GM21529 (cell line): ENCODE measurements around the gene MPI.
A peak's percentile ranks its signal among the peaks of the same experiment; 100 is the strongest.
"Not testable (repeated sequence)": the region's sequence is repeated elsewhere in the genome, so short reads cannot be mapped to it uniquely, and the experiment has no call there.

Source experiments
- ATAC-seq: cut with Tn5 transposase; IDR thresholded peaks from one replicate; pipeline ENCODE4 v1.9.1; 2021; ENCODE audit not compliant: unreplicated experiment

MPI gene

GRCh38 chr15:74890665-74890960 lies 771 bp downstream of the MPI start:
- no peak for ATAC-seq

- ATAC-seq = no peak
These were observed 1.6 kb downstream of the MPI start for GRCh38 chr15:74891469-74891868.

DNA sequence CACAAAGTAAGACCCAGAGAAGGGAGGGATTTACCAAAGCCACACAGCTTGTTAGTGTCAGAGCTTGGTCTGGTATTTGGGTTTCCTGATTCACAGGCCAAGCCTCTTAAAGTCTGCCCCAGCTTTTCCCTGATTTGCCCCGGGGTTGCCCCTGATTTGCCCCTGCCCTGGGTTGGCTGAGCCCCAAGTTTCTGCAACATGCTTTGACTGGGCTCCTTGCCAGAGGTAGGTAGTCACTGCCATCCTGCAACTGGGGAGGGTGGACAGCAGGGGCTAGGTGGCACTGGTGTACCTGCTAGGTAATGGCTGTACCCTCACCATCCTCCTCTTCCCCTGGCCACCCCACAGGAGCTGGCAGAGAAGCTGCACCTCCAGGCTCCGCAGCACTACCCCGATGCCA lies 2.5 kb downstream of the MPI start:
- no peak for ATAC-seq

DNA sequence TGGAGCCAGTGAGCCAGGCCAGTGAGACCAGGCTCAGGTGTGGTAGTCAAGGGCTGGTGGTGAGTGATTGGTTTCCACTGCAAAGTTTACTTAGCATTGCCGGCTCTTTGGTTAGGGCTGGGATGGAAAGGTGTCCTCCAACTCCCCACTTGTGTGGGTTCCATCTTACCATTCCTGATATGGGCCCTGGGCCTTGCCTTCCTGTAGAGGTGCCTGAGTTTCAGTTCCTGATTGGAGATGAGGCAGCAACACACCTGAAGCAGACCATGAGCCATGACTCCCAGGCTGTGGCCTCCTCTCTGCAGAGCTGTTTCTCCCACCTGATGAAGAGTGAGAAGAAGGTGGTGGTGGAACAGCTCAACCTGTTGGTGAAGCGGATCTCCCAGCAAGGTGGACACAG lies 3.1 kb downstream of the MPI start:
- ATAC-seq = no peak

GRCh38 chr15:74893627-74894026 lies 3.8 kb downstream of the MPI start:
- no peak for ATAC-seq

GRCh38 chr15:74894383-74894782 lies 4.5 kb downstream of the MPI start:
- not testable (repeated sequence) for ATAC-seq

DNA sequence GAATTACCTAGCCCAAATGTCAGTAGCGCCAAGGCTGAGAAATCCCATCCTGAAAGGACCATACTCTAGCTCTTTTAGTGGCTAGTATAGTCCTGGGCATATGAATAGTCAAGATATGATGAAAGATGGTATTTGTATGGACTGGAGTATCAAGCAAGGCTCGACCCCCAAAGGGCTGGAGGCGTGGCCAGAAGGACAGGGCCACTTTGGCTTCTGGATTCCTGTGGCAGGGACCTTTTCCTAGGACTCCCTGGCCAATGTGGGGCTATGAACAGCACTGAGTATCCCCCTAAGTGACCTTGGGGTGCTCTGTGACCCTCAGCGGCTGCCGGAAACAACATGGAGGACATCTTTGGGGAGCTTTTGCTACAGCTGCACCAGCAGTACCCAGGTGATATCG lies 6.0 kb downstream of the MPI start:
- no peak for ATAC-seq

DNA sequence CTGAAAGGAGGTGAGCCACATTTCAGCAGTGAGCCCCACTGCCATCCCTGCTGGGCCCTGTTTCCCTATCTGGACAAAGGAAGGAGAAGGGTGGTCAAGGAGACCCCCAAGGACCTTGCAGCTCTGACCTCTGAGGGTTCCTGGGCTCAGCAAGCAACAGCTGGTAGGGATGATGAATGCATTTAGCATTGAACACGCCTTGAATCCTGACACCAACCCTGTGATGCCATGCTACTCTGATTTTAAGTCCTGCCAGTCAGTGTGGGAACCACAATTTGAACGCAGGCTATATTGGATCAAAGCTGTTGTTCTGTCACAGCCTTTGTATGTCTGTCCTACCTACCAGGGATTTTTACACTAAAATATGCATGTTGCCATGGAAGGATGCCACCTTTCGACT lies 6.5 kb downstream of the MPI start:
- no peak for ATAC-seq

- ATAC-seq = no peak
These were observed 7.5 kb downstream of the MPI start for GRCh38 chr15:74897300-74897701.

DNA sequence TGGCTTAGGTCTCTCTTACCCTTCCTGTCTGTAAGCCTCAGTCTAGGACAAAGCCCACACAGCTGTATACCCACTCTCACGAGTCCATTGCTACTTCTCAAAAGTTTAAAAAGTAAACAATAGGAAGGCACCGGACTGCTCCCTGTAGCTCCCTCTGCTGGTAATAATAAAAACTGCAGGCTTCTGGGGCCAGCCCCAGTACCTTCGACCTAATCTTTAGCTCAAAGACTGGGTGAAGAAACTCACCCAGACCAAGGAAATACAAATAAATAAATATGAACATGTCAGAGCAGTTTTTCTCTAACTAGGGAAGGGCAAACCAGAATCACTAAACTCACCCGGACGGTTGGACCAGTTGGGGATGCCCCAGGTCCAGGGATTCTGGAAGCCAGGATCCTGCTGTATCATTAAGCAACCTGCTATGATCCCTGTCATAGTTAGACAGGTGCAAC lies 11.8 kb downstream of the MPI start:
- ATAC-seq = no peak

GRCh38 chr15:74902295-74903075 lies 12.6 kb downstream of the MPI start:
- no peak for ATAC-seq

- no peak for ATAC-seq
These were observed 13.8 kb downstream of the MPI start for GRCh38 chr15:74903676-74904075.

DNA sequence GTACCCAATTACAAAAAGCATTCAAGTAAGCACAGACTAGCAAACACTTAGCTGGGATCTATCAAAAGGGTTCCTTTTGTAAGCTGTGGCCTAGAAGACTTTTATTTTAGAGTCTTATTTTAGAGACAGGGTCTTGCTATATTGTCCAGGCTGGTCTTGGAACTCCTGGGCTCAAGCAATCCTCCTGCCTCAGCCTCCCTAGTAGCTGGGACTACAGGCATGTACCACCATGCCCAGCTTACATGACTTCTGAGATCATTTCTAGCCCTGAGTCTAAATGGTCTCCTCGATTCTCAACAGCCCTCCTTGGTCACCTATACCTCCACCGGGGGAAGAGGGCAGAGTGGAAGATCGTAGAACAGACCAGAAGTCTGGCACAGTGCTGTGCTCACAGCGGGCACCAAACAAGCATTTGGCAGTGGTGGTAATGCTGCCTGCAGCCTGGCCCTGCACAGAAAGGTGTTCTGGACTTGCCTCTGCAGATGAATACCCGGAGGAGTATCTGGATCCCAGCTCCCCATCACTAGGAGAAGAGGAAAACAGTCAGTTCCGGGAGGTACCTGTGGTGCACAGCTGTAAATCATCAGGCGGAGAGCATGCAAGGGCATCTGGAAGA lies 14.5 kb downstream of the MPI start:
- ATAC-seq = no peak

DNA sequence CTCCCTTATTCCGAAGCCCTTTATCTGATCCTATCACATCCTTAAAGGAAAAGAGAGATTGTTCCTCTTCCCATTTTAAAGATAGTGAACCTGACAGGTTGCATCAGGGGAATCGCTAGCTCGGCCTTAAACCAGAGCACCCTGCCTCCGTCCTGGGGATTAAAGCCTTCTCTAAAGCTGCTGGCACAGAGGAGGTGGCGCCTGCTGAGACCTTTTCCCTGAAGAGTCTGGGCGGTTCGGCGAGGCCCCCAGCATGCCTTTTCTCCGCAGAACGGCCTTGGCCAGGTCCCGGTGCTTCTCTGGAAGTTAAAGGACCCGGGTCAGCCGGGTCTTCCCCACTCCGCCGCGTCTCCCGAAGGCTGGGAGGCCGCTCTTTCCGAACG lies 16.2 kb downstream of the MPI start:
- peak; percentile 12 for ATAC-seq

- peak; percentile 85 for ATAC-seq
These were observed 16.8 kb downstream of the MPI start, which contains the start of gene FAM219B for GRCh38 chr15:74906450-74907162. FAM219B (minus strand) TSS chr15:74906851; CDS start chr15:74906800, 51 bp downstream.

GRCh38 chr15:74907163-74907870 lies 17.5 kb downstream of the MPI start:
- ATAC-seq = no peak

DNA sequence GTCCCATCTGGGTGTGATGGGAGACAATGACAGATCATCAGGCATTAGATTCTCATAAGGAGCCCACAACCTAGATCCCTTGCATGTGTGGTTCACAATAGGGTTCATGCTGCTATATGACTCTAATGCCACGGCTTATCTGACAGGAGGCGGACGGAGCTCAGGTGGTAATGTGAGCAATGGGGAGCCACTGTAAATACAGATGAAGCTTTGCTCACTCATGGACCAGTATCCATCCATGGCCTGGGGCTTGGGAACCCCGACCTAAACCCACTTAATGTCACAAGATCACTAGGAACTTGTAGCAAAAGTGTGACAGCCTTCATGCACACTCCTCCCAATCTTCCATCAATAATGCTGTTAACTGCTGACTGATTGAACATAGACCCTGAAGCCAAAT lies 18.8 kb downstream of the MPI start:
- ATAC-seq = no peak

DNA sequence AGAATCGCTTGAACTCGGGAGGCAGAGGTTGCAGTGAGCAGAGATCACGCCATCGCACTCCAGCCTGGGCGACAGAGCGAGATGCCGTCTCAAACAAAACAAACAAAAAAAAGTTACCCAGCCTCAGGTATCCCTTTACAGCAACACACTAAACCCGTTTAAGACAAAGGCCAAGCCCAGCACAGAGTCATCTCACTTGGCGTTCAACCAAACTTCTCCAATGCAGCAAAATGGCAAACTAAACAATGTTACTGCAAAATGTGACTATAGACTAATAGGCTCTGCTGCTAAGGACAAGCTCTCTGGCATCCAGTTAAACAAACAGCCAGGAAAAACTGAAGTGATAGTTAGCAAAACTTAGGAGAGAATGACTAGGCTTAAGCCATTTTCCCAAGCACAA lies 23.2 kb downstream of the MPI start:
- ATAC-seq = no peak

GRCh38 chr15:74913799-74914198 lies 24.0 kb downstream of the MPI start:
- not testable (repeated sequence) for ATAC-seq

GRCh38 chr15:74917676-74918075 lies 27.8 kb downstream of the MPI start:
- ATAC-seq = no peak

DNA sequence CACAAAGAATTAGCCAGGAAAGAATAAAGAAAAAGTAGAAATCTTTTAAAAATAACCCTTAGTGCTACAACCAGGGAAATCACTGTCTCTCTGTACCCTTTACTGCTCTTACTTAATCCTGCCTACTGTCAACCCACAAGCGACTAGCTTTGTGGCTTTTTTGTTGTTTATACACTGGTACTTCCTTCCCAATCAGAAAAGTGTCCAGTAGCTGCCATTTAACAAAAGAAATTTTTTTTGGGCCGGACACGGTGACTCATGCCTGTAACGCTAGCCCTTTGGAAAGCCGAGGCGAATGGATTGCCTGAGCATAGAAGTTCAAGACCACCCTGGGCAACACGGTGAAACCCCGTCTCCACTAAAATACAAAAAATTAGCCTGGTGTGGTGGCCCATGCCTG lies 30.6 kb downstream of the MPI start:
- ATAC-seq = no peak

- ATAC-seq = no peak
These were observed 34.7 kb downstream of the MPI start for GRCh38 chr15:74924525-74924924.
